Activated CD4-positive, alpha-beta memory T cell treated with anti-CD3 and anti-CD28 coated beads, Interleukin-2, amount 10 ng/mL, durations not matched to agents 7 days and 5 days (primary cell): Measurements from ENCODE around the gene CLEC11A. TPM values are rescaled to one million over a fixed set of nuclear protein-coding genes. Genes with fewer than 3 reads are reported as not detected.
"Not testable (repeated sequence)": the region's sequence is repeated elsewhere in the genome, so short reads cannot be mapped to it uniquely, and the experiment has no call there.

Experiments
- CTCF ChIA-PET: fragments of 350-600 bp; sonication (Branson Sonifier 250); formaldehyde crosslinking; loops from one replicate; lab custom pipeline; 2021; ENCODE audit warnings: antibody characterized with exemption, inconsistent platforms; lab: Charles Lee
- POLR2A ChIA-PET: fragments of 350-600 bp; sonication (Branson Sonifier 250); formaldehyde crosslinking; loops from one replicate; lab custom pipeline; 2021; ENCODE audit warnings: antibody characterized with exemption; lab: Charles Lee
- DNase-seq: peaks from one replicate; pipeline ENCODE4 v3.0.0-alpha.2; 2020
- H3K27ac Mint-ChIP-seq: one replicate; pipeline ENCODE4 v1.8.0; 2021; ENCODE audit warnings: mild to moderate bottlenecking, mixed read lengths
- H3K27me3 Mint-ChIP-seq: one replicate; pipeline ENCODE4 v1.8.0; 2021; ENCODE audit warnings: mixed read lengths
- H3K36me3 Mint-ChIP-seq: one replicate; pipeline ENCODE4 v1.8.0; 2021; ENCODE audit warnings: low read depth, mixed read lengths
- H3K4me1 Mint-ChIP-seq: one replicate; pipeline ENCODE4 v1.8.0; 2021; ENCODE audit warnings: mixed read lengths
- H3K4me3 Mint-ChIP-seq: one replicate; pipeline ENCODE4 v1.8.0; 2021; ENCODE audit warnings: mild to moderate bottlenecking, mixed read lengths
- H3K9me3 Mint-ChIP-seq: one replicate; pipeline ENCODE4 v1.8.0; 2021; ENCODE audit warnings: mixed read lengths
- total RNA-seq, 2 experiments: library from RNA; stranded (reverse); gene quantifications; one replicate each; pipeline ENCODE4 v1.2.3, GENCODE V29; 2021

CLEC11A gene
- total RNA-seq, 2 experiments from 2014 or later: 0.43 to 0.65 TPM

DNA sequence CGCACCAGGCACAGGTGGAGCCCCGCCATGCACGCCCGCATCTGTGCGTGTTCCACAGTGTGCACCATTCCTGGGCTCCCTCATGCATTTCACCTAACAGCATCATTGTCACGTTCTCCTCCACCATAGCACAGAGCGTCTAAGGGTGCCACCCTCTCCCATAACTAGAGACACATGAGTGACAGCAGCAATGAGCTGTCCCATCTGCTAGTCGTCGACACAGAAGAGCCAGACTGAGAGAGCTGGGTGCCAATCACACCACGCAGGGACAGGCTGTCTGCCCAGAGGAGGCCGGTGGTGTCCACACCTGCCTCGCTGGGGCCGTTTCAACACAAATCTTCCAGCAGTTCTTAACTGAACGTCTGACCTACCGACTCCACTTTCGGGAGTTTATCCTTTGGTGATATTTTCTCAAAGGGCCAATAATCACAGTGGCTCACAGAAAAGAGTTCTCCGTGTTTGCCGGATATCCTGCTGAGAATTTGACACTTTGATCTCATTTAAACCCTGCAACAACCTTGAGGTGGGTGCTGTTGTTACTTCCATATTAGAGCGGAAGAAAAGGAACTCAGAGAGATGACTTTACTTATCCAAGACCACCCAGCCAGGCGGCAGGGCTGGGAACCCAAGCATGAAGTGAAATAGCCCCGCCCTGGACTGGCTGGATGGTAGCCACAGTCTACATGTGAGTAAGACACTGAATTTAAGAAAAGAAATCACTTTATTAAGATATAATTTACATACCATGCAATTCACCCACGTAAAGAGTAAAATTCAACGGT is 16.2 kb downstream of the CLEC11A start:
- no peaks in the 10 kb centered on the region for H3K9me3 Mint-ChIP-seq

DNA sequence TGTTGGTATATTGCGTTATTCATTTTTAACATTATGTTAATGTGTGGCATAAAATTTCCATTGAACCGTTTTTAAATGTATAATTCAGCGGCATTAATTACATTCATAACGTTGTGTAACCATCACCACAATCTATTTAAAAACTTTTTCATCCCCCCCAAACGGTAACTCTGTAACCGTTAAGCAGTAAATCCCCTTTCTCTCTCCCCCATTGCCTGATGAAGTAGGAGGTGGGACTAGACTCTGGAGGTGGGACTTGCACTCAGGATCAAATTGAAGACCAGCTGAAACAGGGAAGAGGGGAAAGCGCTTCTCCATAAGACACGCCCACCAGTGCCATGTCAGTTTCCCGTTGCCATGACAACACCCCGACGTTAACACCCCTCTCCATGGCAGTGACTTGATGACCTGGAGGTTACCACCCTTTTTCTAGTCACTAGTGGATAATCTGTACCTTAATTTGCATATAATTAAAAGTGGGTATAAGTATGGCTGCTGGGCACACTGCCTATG is 16.8 kb downstream of the CLEC11A start:
- Mint-ChIP-seq H3K27me3 (peaks cover 4% of the 10 kb centered on the region), H3K4me1 (no peaks in the 10 kb centered on the region), H3K4me3 (no peak overlapping the region), H3K36me3 (no peaks in the 10 kb centered on the region), H3K27ac (no peak overlapping the region), H3K9me3 (no peaks in the 10 kb centered on the region)
- no peak for DNase-seq
- ChIA-PET CTCF (no interaction called here), POLR2A (no interaction called here)

More for the DNA sequence above, 16.2 kb downstream of the CLEC11A start:
- Mint-ChIP-seq H3K27me3 (peaks cover 4% of the 10 kb centered on the region), H3K4me3 (no peak overlapping the region), H3K36me3 (no peaks in the 10 kb centered on the region), H3K4me1 (no peaks in the 10 kb centered on the region), H3K27ac (no peak overlapping the region)
- ChIA-PET CTCF (no interaction called here), POLR2A (no interaction called here)
- no peak for DNase-seq

DNA sequence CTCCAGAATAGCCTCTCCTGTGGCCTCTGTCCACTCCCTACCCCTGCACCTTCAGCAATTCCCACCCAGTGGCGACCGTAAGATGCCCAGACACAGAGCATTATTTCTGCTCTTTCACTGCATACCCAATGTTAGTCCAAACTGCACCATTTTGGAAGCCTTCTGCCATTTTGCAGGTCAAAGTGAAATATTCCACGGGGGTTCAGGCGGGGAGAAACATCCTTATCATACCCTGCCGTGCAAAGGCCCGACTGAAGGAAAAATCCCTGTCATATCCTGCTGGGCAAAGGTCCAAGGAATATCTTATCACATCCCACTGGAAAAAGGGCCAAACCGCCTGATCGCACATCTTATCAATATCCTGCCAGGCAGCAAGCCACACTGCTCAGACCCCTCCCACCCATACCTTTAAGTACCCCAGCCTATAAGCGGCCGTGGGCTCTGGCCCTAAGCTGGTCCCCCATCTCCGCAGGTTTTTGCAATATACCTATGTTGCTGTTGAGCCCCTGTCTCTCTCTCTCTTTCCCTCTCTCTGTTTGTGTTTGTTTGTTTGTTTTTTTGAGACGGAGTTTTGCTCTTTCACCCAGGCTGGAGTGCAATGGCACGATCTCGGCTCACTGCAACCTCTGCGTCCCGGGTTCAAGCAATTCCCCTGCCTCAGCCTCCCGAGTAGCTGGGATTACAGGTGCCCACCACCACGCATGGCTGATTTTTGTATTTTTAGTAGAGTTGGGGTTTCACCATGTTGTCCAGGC is 18.2 kb downstream of the CLEC11A start:
- DNase-seq: no peak
- peaks cover 2% of the 10 kb centered on the region for H3K27me3 Mint-ChIP-seq
- POLR2A ChIA-PET: no interaction called here
- H3K36me3 Mint-ChIP-seq: no peaks in the 10 kb centered on the region
- H3K9me3 Mint-ChIP-seq: no peaks in the 10 kb centered on the region
- H3K4me3 Mint-ChIP-seq: no peak overlapping the region
- CTCF ChIA-PET: no interaction called here
- H3K27ac Mint-ChIP-seq: no peak overlapping the region
- H3K4me1 Mint-ChIP-seq: no peaks in the 10 kb centered on the region

DNA sequence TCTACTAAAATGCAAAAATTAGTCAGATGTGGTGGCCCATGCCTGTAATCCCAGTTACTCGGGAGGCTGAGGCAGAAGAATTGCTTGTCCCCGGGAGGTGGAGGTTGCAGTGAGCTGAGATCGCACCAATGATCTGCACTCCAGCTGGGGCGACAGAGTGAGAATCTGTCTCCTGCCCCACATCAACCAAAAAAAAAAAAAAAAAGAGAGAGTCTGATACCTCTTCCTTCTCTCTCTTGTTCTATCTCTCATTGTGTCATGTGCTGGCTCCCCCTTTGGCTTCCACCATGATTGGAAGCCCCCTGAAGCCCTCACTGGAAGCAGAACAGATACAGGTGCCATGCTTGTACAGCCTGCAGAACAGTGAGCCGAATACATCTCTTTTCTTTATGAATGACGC is 20.4 kb downstream of the CLEC11A start:
- Mint-ChIP-seq H3K9me3 (no peaks in the 10 kb centered on the region), H3K27ac (no peak overlapping the region), H3K4me3 (no peak overlapping the region), H3K36me3 (no peaks in the 10 kb centered on the region), H3K4me1 (no peaks in the 10 kb centered on the region), H3K27me3 (no peaks in the 10 kb centered on the region)
- no peak for DNase-seq
- ChIA-PET POLR2A (no interaction called here), CTCF (no interaction called here)

- H3K9me3 Mint-ChIP-seq: no peaks in the 10 kb centered on the region
- ChIA-PET POLR2A (no interaction called here), CTCF (no interaction called here)
- H3K4me1 Mint-ChIP-seq: no peaks in the 10 kb centered on the region
- no peaks in the 10 kb centered on the region for H3K36me3 Mint-ChIP-seq
- DNase-seq: no peak
- no peak overlapping the region for H3K27ac Mint-ChIP-seq
- no peak overlapping the region for H3K4me3 Mint-ChIP-seq
- no peaks in the 10 kb centered on the region for H3K27me3 Mint-ChIP-seq
These were observed 22.1 kb downstream of the CLEC11A start for GRCh38 chr19:50745221-50745620.

- H3K9me3 Mint-ChIP-seq, H3K4me1 Mint-ChIP-seq, CTCF ChIA-PET, H3K36me3 Mint-ChIP-seq, H3K4me3 Mint-ChIP-seq, POLR2A ChIA-PET, DNase-seq, H3K27me3 Mint-ChIP-seq, H3K27ac Mint-ChIP-seq: not testable (repeated sequence)
These were observed 24.0 kb downstream of the CLEC11A start for GRCh38 chr19:50747141-50747540.

GRCh38 chr19:50749490-50749889 is 26.3 kb downstream of the CLEC11A start:
- Mint-ChIP-seq H3K4me1 (no peaks in the 10 kb centered on the region), H3K4me3 (no peak overlapping the region), H3K27me3 (no peaks in the 10 kb centered on the region), H3K9me3 (no peaks in the 10 kb centered on the region), H3K36me3 (no peaks in the 10 kb centered on the region), H3K27ac (no peak overlapping the region)
- DNase-seq: no peak
- POLR2A ChIA-PET: no interaction called here
- CTCF ChIA-PET: no interaction called here

DNA sequence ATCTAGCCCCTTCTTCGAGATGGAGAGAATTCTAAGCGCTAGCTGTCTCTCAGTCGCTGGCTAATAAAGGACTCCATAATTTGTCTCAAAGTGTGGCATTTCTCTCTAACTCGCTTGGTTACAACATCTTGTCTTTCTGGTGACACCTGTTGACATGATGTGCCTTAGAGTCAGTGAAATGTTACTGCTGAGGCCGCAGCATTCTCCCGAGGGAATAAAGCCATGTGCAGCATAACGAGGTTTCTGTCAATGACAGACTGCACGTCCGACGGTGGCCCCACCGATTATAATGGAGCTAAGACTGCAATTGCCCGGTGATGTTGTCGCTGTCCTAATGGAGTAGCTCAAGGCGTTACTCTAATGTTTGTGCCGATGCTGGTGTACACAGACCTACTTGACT is 26.8 kb downstream of the CLEC11A start:
- Mint-ChIP-seq H3K27me3 (no peaks in the 10 kb centered on the region), H3K36me3 (no peaks in the 10 kb centered on the region), H3K9me3 (no peaks in the 10 kb centered on the region), H3K27ac (no peak overlapping the region), H3K4me3 (no peak overlapping the region), H3K4me1 (no peaks in the 10 kb centered on the region)
- no peak for DNase-seq
- ChIA-PET CTCF (no interaction called here), POLR2A (no interaction called here)

- CTCF ChIA-PET: no interaction called here
- no peak for DNase-seq
- no peaks in the 10 kb centered on the region for H3K36me3 Mint-ChIP-seq
These were observed 30.7 kb downstream of the CLEC11A start for GRCh38 chr19:50753879-50754278.

DNA sequence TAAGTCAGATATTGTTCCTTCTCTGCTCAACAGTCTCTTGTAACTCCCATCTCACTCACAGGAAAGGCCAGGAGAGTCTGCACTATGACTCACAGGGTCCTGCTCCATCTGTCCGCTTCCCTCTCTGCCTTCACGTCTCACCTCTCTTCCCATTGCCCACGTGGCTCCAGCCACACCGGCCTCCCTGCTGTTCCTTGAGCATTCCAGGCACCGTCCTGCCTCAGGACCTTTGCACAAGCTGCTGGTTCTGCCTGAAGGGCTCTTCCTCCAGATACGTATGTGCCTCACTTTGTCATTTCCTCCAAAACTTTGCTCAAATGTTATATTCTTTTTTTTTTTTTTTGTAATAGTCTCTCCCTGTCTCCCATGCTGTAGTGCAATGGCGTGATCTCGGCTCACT is 33.1 kb downstream of the CLEC11A start:
- DNase-seq, H3K27me3 Mint-ChIP-seq, POLR2A ChIA-PET, H3K27ac Mint-ChIP-seq, H3K9me3 Mint-ChIP-seq, H3K36me3 Mint-ChIP-seq, CTCF ChIA-PET, H3K4me3 Mint-ChIP-seq, H3K4me1 Mint-ChIP-seq: not testable (repeated sequence)

More at GRCh38 chr19:50753879-50754278, 30.7 kb downstream of the CLEC11A start:
- no peak overlapping the region for H3K27ac Mint-ChIP-seq
- POLR2A ChIA-PET: no interaction called here
- H3K4me1 Mint-ChIP-seq: no peaks in the 10 kb centered on the region
- H3K9me3 Mint-ChIP-seq: no peaks in the 10 kb centered on the region
- peaks cover 2% of the 10 kb centered on the region for H3K27me3 Mint-ChIP-seq
- no peak overlapping the region for H3K4me3 Mint-ChIP-seq

DNA sequence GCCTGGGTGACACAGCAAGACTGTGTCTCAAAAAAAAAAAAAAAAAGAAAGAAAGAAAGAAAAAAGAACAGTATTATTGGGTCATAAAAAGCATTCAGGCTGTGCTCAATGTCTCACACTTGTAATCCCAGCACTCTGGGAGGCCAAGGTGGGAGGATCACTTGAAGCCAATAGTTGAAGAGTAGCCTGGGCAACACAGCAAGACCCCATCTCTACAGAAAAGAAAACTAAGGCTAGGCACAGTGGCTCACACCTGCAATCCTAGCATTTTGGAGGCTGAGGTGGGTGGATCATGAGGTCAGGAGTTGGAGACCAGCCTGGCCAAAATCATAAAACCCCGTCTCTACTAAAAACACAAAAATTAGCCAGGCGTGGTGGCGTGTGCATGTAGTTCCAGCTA is 34.5 kb downstream of the CLEC11A start:
- CTCF ChIA-PET, DNase-seq, H3K4me1 Mint-ChIP-seq, H3K27ac Mint-ChIP-seq, H3K27me3 Mint-ChIP-seq, H3K4me3 Mint-ChIP-seq, POLR2A ChIA-PET, H3K36me3 Mint-ChIP-seq, H3K9me3 Mint-ChIP-seq: not testable (repeated sequence)

DNA sequence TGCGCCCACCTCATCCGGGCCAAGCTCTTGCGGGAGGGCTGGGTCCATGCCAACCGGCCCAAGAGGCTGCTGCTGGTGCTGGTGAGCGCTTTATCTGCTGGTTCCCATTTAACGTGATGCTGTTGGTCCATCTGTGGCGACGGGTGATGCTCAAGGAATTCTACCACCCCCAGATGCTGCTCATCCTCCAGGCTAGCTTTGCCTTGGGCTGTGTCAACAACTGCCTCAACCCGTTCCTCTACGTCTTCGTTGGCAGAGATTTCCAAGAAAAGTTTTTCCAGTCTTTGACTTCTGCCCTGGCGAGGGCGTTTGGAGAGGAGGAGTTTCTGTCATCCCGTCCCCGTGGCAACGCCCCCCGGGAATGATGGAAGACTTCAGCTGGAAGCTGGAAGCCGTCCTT is 35.9 kb downstream of the CLEC11A start:
- not testable (repeated sequence) for H3K9me3 Mint-ChIP-seq, H3K4me1 Mint-ChIP-seq
- CTCF ChIA-PET: interaction anchor here (1.9 kb wide), 1 partner anchor 34 kb away, joined by 4 read pairs; no protein-coding TSS in a partner anchor

GRCh38 chr19:50759886-50760285 is 36.7 kb downstream of the CLEC11A start:
- DNase-seq: no peak
- CTCF ChIA-PET: interaction anchor here (1.9 kb wide), 1 partner anchor 35 kb away, joined by 4 read pairs; no protein-coding TSS in a partner anchor
- Mint-ChIP-seq H3K36me3 (no peaks in the 10 kb centered on the region), H3K9me3 (peaks cover 2% of the 10 kb centered on the region), H3K27ac (no peak overlapping the region), H3K4me1 (no peaks in the 10 kb centered on the region), H3K4me3 (no peak overlapping the region), H3K27me3 (peaks cover 2% of the 10 kb centered on the region)
- POLR2A ChIA-PET: interaction anchor here (0.6 kb wide), 1 partner anchor 73 kb away, joined by 3 read pairs; no protein-coding TSS in a partner anchor

More for the DNA sequence above, 35.9 kb downstream of the CLEC11A start:
- H3K27ac Mint-ChIP-seq, POLR2A ChIA-PET, H3K4me3 Mint-ChIP-seq, H3K27me3 Mint-ChIP-seq, H3K36me3 Mint-ChIP-seq, DNase-seq: not testable (repeated sequence)
